IMR-90 (cell line): ENCODE data around the gene KNTC1. TPM values are rescaled to one million over a fixed set of nuclear protein-coding genes. Genes with fewer than 3 reads are reported as not detected.

Source experiments
- ATAC-seq: fragments of 200-7000 bp; cut with Tn5 transposase; 2 replicates; pipeline ENCODE4 v1.9.1; 2020; ENCODE audit warnings: low read depth, mild to moderate bottlenecking, moderate library complexity
- BruUV-seq: library from RNA; stranded (reverse); fragments of 400-500 nt; replicated peaks from 2 replicates; lab custom pipeline; 2021; lab: Mats Ljungman, UMichigan
- CTCF ChIA-PET: fragments of 300-600 bp; formaldehyde crosslinking; extraction: SDS; loops from one replicate; lab custom pipeline; 2021; ENCODE audit warnings: antibody characterized with exemption; lab: Yijun Ruan, JAX
- POLR2A ChIA-PET: fragments of 300-600 bp; sonication (Branson Sonifier 250); formaldehyde crosslinking; loops from one replicate; lab custom pipeline; 2022; ENCODE audit warnings: antibody characterized with exemption; ENCODE audit not compliant: unreplicated experiment; lab: Charles Lee
- DNase-seq: peaks from one replicate; pipeline ENCODE4 v3.0.0; 2013
- H2AFZ ChIP-seq: replicated peaks from 2 replicates; pipeline ENCODE3; 2013; ENCODE audit warnings: low read length, mild to moderate bottlenecking; ENCODE audit not compliant: poor library complexity
- H2AK5ac ChIP-seq: 2 replicates; pipeline ENCODE4 v1.6.1; 2013; ENCODE audit warnings: low read depth, low read length, inconsistent platforms
- H2AK9ac ChIP-seq: replicated peaks from 2 replicates; pipeline ENCODE3; 2013; ENCODE audit warnings: mild to moderate bottlenecking, low read depth, low read length, moderate library complexity; ENCODE audit not compliant: poor library complexity
- H2BK120ac ChIP-seq: 2 replicates; pipeline ENCODE4 v1.6.1; 2013; ENCODE audit warnings: low read depth, low read length, inconsistent platforms
- H2BK15ac ChIP-seq: 3 replicates; pipeline ENCODE4 v1.6.1; 2013; ENCODE audit warnings: low read depth, low read length, inconsistent platforms
- H2BK20ac ChIP-seq: 2 replicates; pipeline ENCODE4 v1.6.1; 2013; ENCODE audit warnings: low read depth, mild to moderate bottlenecking, inconsistent platforms, low read length, moderate library complexity
- H2BK5ac ChIP-seq: 2 replicates; pipeline ENCODE4 v1.6.1; 2013; ENCODE audit warnings: mild to moderate bottlenecking, low read depth, low read length, inconsistent platforms; ENCODE audit not compliant: poor library complexity, severe bottlenecking
- H3K14ac ChIP-seq: replicated peaks from 2 replicates; pipeline ENCODE4 v1.6.1; 2013; ENCODE audit warnings: low read depth, low read length, inconsistent platforms
- H3K18ac ChIP-seq: 2 replicates; pipeline ENCODE4 v1.6.1; 2013; ENCODE audit warnings: low read depth, low read length, control low read depth
- H3K23ac ChIP-seq: 2 replicates; pipeline ENCODE4 v1.6.1; 2013; ENCODE audit warnings: low read depth, low read length, inconsistent platforms
- H3K27ac ChIP-seq: 2 replicates; pipeline ENCODE4 v1.5.1; 2013; ENCODE audit warnings: mild to moderate bottlenecking, control low read depth, low read length; ENCODE audit not compliant: insufficient read depth
- H3K27me3 ChIP-seq: 2 replicates; pipeline ENCODE4 v1.6.1; 2013; ENCODE audit warnings: low read length; ENCODE audit not compliant: control insufficient read depth, insufficient read depth
- H3K36me3 ChIP-seq: 2 replicates; pipeline ENCODE4 v1.6.1; 2013; ENCODE audit warnings: low read length, mixed read lengths; ENCODE audit not compliant: control insufficient read depth, insufficient read depth
- H3K4ac ChIP-seq: 2 replicates; pipeline ENCODE4 v1.6.1; 2013; ENCODE audit warnings: low read depth, low read length, inconsistent platforms
- H3K4me1 ChIP-seq: 2 replicates; pipeline ENCODE4 v1.6.1; 2013; ENCODE audit warnings: low read length, mixed read lengths; ENCODE audit not compliant: control insufficient read depth, insufficient read depth
- H3K4me2 ChIP-seq: 2 replicates; pipeline ENCODE4 v1.6.1; 2013; ENCODE audit warnings: low read depth, mild to moderate bottlenecking, control low read depth, low read length, moderate library complexity
- H3K4me3 ChIP-seq: 2 replicates; pipeline ENCODE4 v1.5.1; 2013; ENCODE audit warnings: low read depth, mild to moderate bottlenecking, control low read depth, low read length, moderate library complexity; ENCODE audit not compliant: insufficient read depth
- H3K56ac ChIP-seq: 2 replicates; pipeline ENCODE4 v1.6.1; 2013; ENCODE audit warnings: low read length, inconsistent platforms; ENCODE audit not compliant: insufficient read depth; ENCODE audit errors: extremely low read depth
- H3K79me1 ChIP-seq, 2 experiments: 2 replicates each; pipeline ENCODE4 v1.6.1; 2013; ENCODE audit warnings: low read length in 2 of 2, inconsistent platforms in 1 of 2, low read depth in 1 of 2
- H3K9ac ChIP-seq: 2 replicates; pipeline ENCODE4 v1.6.1; 2013; ENCODE audit warnings: low read depth, low read length, control low read depth
- H3K9me1 ChIP-seq: 2 replicates; pipeline ENCODE4 v1.6.1; 2013; ENCODE audit warnings: low read length, inconsistent platforms; ENCODE audit not compliant: insufficient read depth
- H3K9me3 ChIP-seq: 2 replicates; pipeline ENCODE4 v1.6.1; 2013; ENCODE audit warnings: low read length; ENCODE audit not compliant: control insufficient read depth, insufficient read depth
- H4K20me1 ChIP-seq: 2 replicates; pipeline ENCODE4 v1.6.1; 2013; ENCODE audit warnings: low read length, inconsistent platforms; ENCODE audit not compliant: insufficient read depth
- H4K5ac ChIP-seq: 2 replicates; pipeline ENCODE4 v1.6.1; 2013; ENCODE audit warnings: mild to moderate bottlenecking, low read depth, low read length, control low read depth
- H4K8ac ChIP-seq, 2 experiments: 2 replicates each; pipeline ENCODE4 v1.6.1; 2013; ENCODE audit warnings: low read depth in 2 of 2, low read length in 2 of 2, control low read depth in 1 of 2, inconsistent platforms in 1 of 2
- H4K91ac ChIP-seq: 2 replicates; pipeline ENCODE4 v1.6.1; 2013; ENCODE audit warnings: low read depth, low read length, inconsistent platforms; ENCODE audit not compliant: insufficient read depth
- BHLHE40 ChIP-seq: fragments of 150-350 bp; IDR thresholded peaks from 2 replicates; pipeline ENCODE4 v1.6.1; 2016; ENCODE audit warnings: mild to moderate bottlenecking, low read depth, low read length
- CEBPB ChIP-seq: IDR thresholded peaks from 2 replicates; pipeline ENCODE4 v1.6.1; 2012; ENCODE audit warnings: low read depth, low read length, improper control_type of control experiment
- CHD1 ChIP-seq: IDR thresholded peaks from 2 replicates; pipeline ENCODE4 v1.6.1; 2012; ENCODE audit warnings: low read depth, low read length, improper control_type of control experiment
- FOS ChIP-seq: fragments of 150-350 bp; IDR thresholded peaks from 2 replicates; pipeline ENCODE4 v1.6.1; 2016; ENCODE audit warnings: low read depth, low read length
- MAFK ChIP-seq: IDR thresholded peaks from 2 replicates; pipeline ENCODE4 v1.6.1; 2012; ENCODE audit warnings: low read depth, low read length, improper control_type of control experiment
- MAZ ChIP-seq: IDR thresholded peaks from 2 replicates; pipeline ENCODE4 v1.6.1; 2012; ENCODE audit warnings: low read depth, mild to moderate bottlenecking, low read length, improper control_type of control experiment, moderate library complexity, borderline replicate concordance
- MXI1 ChIP-seq: IDR thresholded peaks from 2 replicates; pipeline ENCODE4 v1.6.1; 2012; ENCODE audit warnings: low read depth, mild to moderate bottlenecking, low read length, moderate library complexity, borderline replicate concordance
- NFE2L2 ChIP-seq: fragments of 150-350 bp; IDR thresholded peaks from 2 replicates; pipeline ENCODE4 v1.6.1; 2016; ENCODE audit warnings: low read depth, mild to moderate bottlenecking, low read length
- POLR2A ChIP-seq: IDR thresholded peaks from 2 replicates; pipeline ENCODE4 v1.6.1; 2012; ENCODE audit warnings: mild to moderate bottlenecking, low read depth, low read length
- RAD21 ChIP-seq: IDR thresholded peaks from 2 replicates; pipeline ENCODE4 v1.6.1; 2012; ENCODE audit warnings: low read length, improper control_type of control experiment
- RCOR1 ChIP-seq: IDR thresholded peaks from 2 replicates; pipeline ENCODE4 v1.6.1; 2012; ENCODE audit warnings: mild to moderate bottlenecking, low read length, improper control_type of control experiment; ENCODE audit not compliant: insufficient replicate concordance
- RFX5 ChIP-seq: IDR thresholded peaks from 2 replicates; pipeline ENCODE4 v1.8.0; 2012; ENCODE audit warnings: low read depth, mild to moderate bottlenecking, low read length, moderate library complexity
- SMC3 ChIP-seq: fragments of 150-350 bp; IDR thresholded peaks from 2 replicates; pipeline ENCODE4 v1.6.1; 2016; ENCODE audit warnings: low read depth, mild to moderate bottlenecking, antibody characterized with exemption, low read length, moderate library complexity
- WGBS, 2 experiments: methylation state at CpG; one replicate each; pipeline versions ENCODE4 v1.1.5 to v1.1.7; 2013; ENCODE audit warnings: missing lambda C conversion rate in 2 of 2; ENCODE audit not compliant: insufficient read length in 1 of 2; ENCODE audit errors: extremely low coverage in 2 of 2; 5-methylcytosine and 5-hydroxymethylcytosine counted together
- dilution Hi-C: fragments of 300-500 bp; cut with HindIII; formaldehyde crosslinking; loops from one replicate; pipeline ENCODE4 v1.14.3; 2018; ENCODE audit warnings: low sequenced_read_pairs; ENCODE audit not compliant: unreplicated experiment
- in situ Hi-C: fragments of 300-500 bp; cut with MboI; formaldehyde crosslinking; loops from 3 replicates; pipeline ENCODE4 v1.14.3; 2019; ENCODE audit warnings: low sequenced_read_pairs, inconsistent platforms, mixed read lengths
- intact Hi-C: fragments of 100-400 bp; cut with micrococcal nuclease; formaldehyde crosslinking; loops from 2 replicates; pipeline ENCODE4 v1.10.0; 2022
- polyA plus RNA-seq, 3 experiments: library from polyadenylated mRNA; depleted of rRNA; stranded (reverse); fragments of >200 nt; gene quantifications; 2 replicates each; pipeline ENCODE4 v1.2.3, GENCODE V29; 2012; ENCODE audit warnings: low replicate concordance in 1 of 3
- total RNA-seq: library from RNA; depleted of rRNA; stranded (reverse); fragments of >200 nt; gene quantifications from 2 replicates; pipeline ENCODE4 v1.2.3, GENCODE V29; 2012
- TF ChIP-seq, protein P1 (sequence below): conservative IDR thresholded peaks from 2 replicates; pipeline ENCODE4 v1.5.1; 2012; ENCODE audit warnings: mild to moderate bottlenecking, low read depth, low read length, improper control_type of control experiment
- TF ChIP-seq, protein P2 (sequence below): fragments of 150-350 bp; IDR thresholded peaks from 2 replicates; pipeline ENCODE4 v1.6.1; 2016; ENCODE audit warnings: low read depth, mild to moderate bottlenecking, low read length, moderate library complexity, borderline replicate concordance
- TF ChIP-seq, protein P3 (sequence below): fragments of 150-350 bp; IDR thresholded peaks from 2 replicates; pipeline ENCODE4 v1.6.1; 2017; ENCODE audit warnings: mild to moderate bottlenecking, antibody characterized with exemption, low read length, low read depth

Gene KNTC1
- total and polyA plus RNA-seq, 2 of the 4 experiments (the other 2 are of a cell fraction): 16.6 to 23.7 TPM

DNA sequence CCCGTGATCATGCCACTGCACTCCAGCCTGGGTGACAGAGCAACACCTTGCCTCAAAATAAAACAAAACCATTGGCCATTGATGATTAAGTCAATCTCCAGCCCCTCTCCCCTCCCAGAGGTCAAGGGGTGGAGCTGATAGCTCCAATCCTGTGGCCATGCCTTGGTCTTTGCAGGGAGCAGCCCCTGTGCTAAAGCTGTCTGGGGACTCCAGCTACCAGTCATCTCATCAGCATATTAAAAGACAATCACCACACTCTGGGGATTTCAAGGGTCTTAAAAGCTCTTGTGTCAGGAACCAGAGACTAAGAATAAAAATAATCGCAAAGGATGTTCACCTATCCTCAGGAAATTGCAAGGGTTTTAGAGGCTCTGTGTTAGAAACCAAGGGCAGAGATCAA is 145.5 kb downstream of the KNTC1 start:
- no peak overlapping the region for H2BK5ac ChIP-seq
- H2BK20ac ChIP-seq: no peak overlapping the region
- no peaks in the 10 kb centered on the region for H3K79me1 ChIP-seq
- no peak overlapping the region for H3K23ac ChIP-seq
- H3K4ac ChIP-seq: no peak overlapping the region
- H4K20me1 ChIP-seq: no peaks in the 10 kb centered on the region
- H3K56ac ChIP-seq: no peak overlapping the region
- in situ Hi-C loops (no loop called here), dilution Hi-C loops (no loop called here), intact Hi-C loops (no loop called here)
- no peak overlapping the region for H2AK9ac ChIP-seq
- no peak overlapping the region for H3K14ac ChIP-seq
- H4K8ac ChIP-seq: no peak overlapping the region
- no peak overlapping the region for H3K4me2 ChIP-seq
- H3K36me3 ChIP-seq: no peaks in the 10 kb centered on the region
- CTCF ChIA-PET: no interaction called here
- no peak for TF ChIP-seq MAFK
- TF ChIP-seq SMC3: no peak
- TF ChIP-seq CEBPB: no peak
- no peak for TF ChIP-seq FOS
- no peak for TF ChIP-seq MAZ
- TF ChIP-seq POLR2A: no peak
- TF ChIP-seq, protein P1, sequence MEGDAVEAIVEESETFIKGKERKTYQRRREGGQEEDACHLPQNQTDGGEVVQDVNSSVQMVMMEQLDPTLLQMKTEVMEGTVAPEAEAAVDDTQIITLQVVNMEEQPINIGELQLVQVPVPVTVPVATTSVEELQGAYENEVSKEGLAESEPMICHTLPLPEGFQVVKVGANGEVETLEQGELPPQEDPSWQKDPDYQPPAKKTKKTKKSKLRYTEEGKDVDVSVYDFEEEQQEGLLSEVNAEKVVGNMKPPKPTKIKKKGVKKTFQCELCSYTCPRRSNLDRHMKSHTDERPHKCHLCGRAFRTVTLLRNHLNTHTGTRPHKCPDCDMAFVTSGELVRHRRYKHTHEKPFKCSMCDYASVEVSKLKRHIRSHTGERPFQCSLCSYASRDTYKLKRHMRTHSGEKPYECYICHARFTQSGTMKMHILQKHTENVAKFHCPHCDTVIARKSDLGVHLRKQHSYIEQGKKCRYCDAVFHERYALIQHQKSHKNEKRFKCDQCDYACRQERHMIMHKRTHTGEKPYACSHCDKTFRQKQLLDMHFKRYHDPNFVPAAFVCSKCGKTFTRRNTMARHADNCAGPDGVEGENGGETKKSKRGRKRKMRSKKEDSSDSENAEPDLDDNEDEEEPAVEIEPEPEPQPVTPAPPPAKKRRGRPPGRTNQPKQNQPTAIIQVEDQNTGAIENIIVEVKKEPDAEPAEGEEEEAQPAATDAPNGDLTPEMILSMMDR: no peak
- TF ChIP-seq, protein P2, sequence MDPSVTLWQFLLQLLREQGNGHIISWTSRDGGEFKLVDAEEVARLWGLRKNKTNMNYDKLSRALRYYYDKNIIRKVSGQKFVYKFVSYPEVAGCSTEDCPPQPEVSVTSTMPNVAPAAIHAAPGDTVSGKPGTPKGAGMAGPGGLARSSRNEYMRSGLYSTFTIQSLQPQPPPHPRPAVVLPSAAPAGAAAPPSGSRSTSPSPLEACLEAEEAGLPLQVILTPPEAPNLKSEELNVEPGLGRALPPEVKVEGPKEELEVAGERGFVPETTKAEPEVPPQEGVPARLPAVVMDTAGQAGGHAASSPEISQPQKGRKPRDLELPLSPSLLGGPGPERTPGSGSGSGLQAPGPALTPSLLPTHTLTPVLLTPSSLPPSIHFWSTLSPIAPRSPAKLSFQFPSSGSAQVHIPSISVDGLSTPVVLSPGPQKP: no peak
- no peak for TF ChIP-seq NFE2L2
- no peak for TF ChIP-seq RAD21
- TF ChIP-seq, protein P3, sequence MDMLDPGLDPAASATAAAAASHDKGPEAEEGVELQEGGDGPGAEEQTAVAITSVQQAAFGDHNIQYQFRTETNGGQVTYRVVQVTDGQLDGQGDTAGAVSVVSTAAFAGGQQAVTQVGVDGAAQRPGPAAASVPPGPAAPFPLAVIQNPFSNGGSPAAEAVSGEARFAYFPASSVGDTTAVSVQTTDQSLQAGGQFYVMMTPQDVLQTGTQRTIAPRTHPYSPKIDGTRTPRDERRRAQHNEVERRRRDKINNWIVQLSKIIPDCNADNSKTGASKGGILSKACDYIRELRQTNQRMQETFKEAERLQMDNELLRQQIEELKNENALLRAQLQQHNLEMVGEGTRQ: no peak
- TF ChIP-seq MXI1: no peak
- TF ChIP-seq RCOR1: no peak
- TF ChIP-seq RFX5: no peak
- no peak for TF ChIP-seq BHLHE40
- no peak for TF ChIP-seq CHD1
- no peak overlapping the region for H3K4me3 ChIP-seq
- H3K9me3 ChIP-seq: no peaks in the 10 kb centered on the region
- H3K27me3 ChIP-seq: no peaks in the 10 kb centered on the region
- no peak overlapping the region for H3K27ac ChIP-seq
- no peaks in the 10 kb centered on the region for H3K9me1 ChIP-seq
- BruUV-seq: no TSS peak
- peaks cover 2% of the 10 kb centered on the region; the same call in 1 of the 2 replicates for H3K4me1 ChIP-seq
- POLR2A ChIA-PET: no interaction called here
- no CpG with 5 or more reads among the region's 2 CpGs for WGBS, 2 experiments
- H2BK120ac ChIP-seq: no peak overlapping the region
- no peak for DNase-seq
- no peak overlapping the region for H3K9ac ChIP-seq
- no peak overlapping the region for H4K91ac ChIP-seq
- no peak overlapping the region for H3K18ac ChIP-seq
- no peak for ATAC-seq
- H2AK5ac ChIP-seq: 0 out of 2 replicates have a peak overlapping the region, but pooled peaks have one; percentile 15
- no peak overlapping the region for H4K5ac ChIP-seq
- H2BK15ac ChIP-seq: no peak overlapping the region; the same call in 2 of the 3 replicates
- H2AFZ ChIP-seq: no peak overlapping the region
